ENCODE data around the gene OPCML.
A peak's percentile ranks its signal among the peaks of the same experiment; 100 is the strongest.

The OPCML gene

DNA sequence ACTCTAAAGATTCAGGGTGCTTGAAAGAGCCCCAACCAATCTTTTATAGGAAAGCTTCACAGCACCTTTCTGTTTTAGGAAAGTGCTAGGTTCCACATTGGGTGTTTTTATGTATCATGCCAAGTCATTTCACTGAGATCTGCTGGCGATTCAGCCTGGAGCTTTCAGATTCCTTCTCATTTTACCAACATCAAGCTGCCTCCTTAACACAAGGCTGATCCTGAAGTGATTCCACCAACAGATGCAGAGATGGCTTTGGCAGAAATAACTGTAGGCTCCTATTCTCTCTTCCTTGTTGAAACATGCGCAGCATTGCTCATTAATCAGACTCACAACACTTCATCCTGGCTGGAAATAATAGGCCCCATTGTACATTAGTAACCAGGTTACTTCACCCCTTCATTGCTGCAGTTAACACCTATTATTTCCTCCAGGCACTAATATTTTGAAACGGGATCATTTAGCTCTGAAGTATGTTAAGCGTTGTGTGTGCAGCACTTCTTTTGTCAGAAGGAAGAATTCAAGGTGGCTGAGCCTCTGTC, 89.0 kb downstream of the OPCML start:
- no peak overlapping the region for H3K4me3 ChIP-seq (ENCODE audit: low read length)
- TF ChIP-seq, protein P1, sequence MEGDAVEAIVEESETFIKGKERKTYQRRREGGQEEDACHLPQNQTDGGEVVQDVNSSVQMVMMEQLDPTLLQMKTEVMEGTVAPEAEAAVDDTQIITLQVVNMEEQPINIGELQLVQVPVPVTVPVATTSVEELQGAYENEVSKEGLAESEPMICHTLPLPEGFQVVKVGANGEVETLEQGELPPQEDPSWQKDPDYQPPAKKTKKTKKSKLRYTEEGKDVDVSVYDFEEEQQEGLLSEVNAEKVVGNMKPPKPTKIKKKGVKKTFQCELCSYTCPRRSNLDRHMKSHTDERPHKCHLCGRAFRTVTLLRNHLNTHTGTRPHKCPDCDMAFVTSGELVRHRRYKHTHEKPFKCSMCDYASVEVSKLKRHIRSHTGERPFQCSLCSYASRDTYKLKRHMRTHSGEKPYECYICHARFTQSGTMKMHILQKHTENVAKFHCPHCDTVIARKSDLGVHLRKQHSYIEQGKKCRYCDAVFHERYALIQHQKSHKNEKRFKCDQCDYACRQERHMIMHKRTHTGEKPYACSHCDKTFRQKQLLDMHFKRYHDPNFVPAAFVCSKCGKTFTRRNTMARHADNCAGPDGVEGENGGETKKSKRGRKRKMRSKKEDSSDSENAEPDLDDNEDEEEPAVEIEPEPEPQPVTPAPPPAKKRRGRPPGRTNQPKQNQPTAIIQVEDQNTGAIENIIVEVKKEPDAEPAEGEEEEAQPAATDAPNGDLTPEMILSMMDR (IDR thresholded peaks at IDR 0.05; ENCODE audit: insufficient read depth, low read depth, low read length, missing control alignments): no peak
- DNase-seq (ENCODE audit: low read depth): peak; percentile 55

DNA sequence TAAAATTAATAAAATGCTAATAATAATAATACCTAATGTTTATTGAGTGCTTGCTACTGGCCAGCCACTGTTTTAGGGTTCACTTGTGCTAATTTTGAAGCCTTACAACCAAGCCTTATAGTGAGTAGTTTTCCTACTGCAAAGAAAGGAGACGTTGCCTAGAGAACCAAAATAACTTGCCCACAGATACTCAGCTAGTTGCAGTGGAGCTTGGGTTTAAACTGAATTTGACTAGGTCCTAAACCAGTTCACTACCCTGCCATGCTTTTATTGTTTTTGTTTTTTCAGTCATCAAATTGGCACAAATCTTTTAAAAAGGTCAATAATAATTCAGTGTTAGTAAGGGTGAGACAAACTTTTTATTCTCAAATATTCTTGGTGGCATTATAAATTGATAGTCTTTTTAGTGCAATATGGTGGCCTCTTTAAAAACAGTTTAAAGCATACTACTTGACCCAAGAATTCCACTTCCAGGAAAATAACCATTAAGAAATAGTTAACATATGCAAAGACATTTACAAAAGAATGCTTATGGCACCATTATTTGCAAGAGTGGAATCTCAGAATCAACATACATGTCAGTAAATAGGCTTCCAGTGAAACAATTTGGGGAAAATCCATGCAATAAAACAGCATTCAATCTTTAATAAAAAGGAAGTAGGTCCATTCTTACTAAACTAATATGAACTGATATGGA, 90.2 kb downstream of the OPCML start:
- TF ChIP-seq, protein P1 (IDR thresholded peaks at IDR 0.05; ENCODE audit: insufficient read depth, low read depth, low read length, missing control alignments): no peak
- no peak for DNase-seq (ENCODE audit: low read depth)

DNA sequence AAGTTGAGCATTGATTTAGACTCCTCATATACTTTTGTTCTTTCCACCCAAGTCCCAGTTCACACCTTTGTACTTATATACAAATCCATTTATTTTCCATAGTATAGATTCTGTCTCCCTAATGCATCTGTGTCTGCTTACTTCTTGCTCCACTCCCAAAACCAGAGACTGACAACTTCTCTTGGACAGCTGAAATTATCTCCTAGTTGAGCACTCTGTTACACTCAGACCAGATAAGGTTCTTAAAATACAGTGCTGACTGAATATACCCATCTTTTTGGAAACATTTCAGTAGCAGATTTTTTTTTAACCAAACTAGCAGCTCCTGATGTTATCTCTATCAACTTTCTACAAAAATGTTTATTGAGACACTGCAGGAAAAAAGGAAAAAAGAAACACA, 106.3 kb downstream of the OPCML start:
- TF ChIP-seq, protein P1 (IDR thresholded peaks at IDR 0.05; ENCODE audit: insufficient read depth, low read depth, low read length, missing control alignments): no peak
- no peak for DNase-seq (ENCODE audit: low read depth)
- H3K4me3 ChIP-seq (ENCODE audit: low read length): no peak overlapping the region

More for the DNA sequence above, 90.2 kb downstream of the OPCML start:
- H3K4me3 ChIP-seq (ENCODE audit: low read length): no peak overlapping the region

DNA sequence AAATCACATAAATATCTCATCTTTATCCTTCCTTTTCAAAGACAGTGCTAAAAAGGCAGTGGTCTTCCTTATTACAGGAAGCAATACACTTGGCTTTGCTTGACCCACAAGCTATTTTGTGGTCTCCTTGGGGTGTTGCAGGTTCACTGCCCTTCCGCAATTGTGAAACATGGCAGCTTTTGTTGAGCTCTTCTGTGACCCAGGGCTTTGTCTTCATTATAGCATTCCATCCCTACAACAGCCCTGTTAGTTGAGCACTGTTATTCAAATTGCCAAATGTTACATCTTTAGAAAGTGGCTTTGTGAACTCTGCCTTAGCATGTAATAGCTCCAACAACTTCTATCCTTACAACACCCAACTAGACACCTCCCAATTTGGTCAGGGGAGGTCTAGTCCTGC, 107.1 kb downstream of the OPCML start:
- DNase-seq (ENCODE audit: low read depth): no peak
- H3K4me3 ChIP-seq (ENCODE audit: low read length): no peak overlapping the region
- TF ChIP-seq, protein P1 (IDR thresholded peaks at IDR 0.05; ENCODE audit: insufficient read depth, low read depth, low read length, missing control alignments): no peak

DNA sequence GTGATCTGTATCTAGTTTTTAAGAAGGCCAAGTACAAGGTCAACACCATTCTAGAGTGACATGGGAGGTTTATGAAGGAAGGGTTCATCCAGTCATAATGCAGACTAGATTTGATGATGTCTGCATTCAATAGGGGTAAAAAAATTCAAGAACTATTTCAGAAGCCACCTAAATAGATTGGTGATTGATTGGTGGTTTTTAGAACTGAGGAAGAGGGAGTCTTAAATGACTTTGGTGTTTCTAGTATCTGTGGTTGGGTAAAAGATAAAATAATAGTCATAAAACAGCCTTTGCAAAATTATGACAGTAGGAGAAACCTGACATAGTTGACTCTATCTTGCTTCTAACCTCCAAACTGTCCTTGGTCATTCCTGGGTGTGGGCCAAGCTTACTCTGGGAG, 114.1 kb downstream of the OPCML start:
- H3K4me3 ChIP-seq (ENCODE audit: low read length): no peak overlapping the region
- TF ChIP-seq, protein P1 (IDR thresholded peaks at IDR 0.05; ENCODE audit: insufficient read depth, low read depth, low read length, missing control alignments): no peak
- no peak for DNase-seq (ENCODE audit: low read depth)

DNA sequence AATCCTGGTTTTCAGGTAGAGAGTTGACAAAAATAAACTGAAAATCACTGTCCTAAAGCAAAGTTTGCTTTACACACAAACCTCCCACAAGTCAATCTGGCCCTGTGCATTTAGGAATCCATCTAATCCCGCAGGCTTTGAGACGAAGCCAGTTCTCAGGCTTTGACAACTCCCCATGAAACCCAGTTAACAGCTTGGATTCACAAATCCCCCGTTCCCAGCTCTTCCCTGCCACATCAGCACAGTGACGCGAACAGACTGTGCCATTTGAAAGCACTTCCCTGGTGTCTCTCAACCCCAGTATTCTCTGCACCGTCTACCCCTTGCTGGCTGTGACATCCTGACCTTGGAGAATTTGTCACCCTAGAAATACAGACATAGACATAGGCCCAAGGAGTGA, 117.8 kb downstream of the OPCML start:
- TF ChIP-seq, protein P1 (IDR thresholded peaks at IDR 0.05; ENCODE audit: insufficient read depth, low read depth, low read length, missing control alignments): no peak
- no peak overlapping the region for H3K4me3 ChIP-seq (ENCODE audit: low read length)
- DNase-seq (ENCODE audit: low read depth): no peak

DNA sequence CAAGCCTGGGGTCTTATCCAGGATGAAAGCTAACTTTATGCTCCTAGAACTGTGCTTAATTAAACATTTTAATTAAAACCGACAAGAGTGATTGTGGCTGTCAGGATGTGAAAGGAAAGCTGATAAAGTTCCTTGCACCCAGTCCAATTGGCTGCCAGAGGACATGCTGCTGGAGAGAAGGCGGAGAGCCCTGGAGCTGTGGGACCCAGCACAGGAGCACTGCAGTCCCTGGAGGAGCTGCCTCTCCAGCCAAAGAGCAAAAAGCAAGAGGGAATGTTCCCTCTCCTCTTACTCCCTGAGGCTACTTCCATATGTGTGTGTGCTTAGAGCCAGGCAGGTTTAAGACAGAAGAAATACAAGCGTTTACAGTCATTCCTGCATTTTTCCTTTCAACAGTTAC, 118.6 kb downstream of the OPCML start:
- no peak overlapping the region for H3K4me3 ChIP-seq (ENCODE audit: low read length)
- TF ChIP-seq, protein P1 (IDR thresholded peaks at IDR 0.05; ENCODE audit: insufficient read depth, low read depth, low read length, missing control alignments): no peak
- DNase-seq (ENCODE audit: low read depth): no peak

Data from epithelial cell of esophagus (primary cell).